ENCODE measurements around the gene WBP1. TPM values are rescaled to one million over a fixed set of nuclear protein-coding genes. Genes with fewer than 3 reads are reported as not detected.

Gene WBP1
- total and polyA plus RNA-seq, 2 donors (not counting 1 experiment from before 2014, with no cell fraction given) = 43.8 to 78.1 TPM

- Histone ChIP-seq H3K79me2 (ENCODE audit: control insufficient read depth, insufficient read depth, low read length) (peaks cover 13% of the 10 kb centered on the region), H3K9me3 (ENCODE audit: control insufficient read depth, insufficient read depth, low read depth, low read length) (no peaks in the 10 kb centered on the region), H3K4me3 (replicated peaks in 1 of 4; ENCODE audit: control extremely low read depth in 1 of 4, insufficient read depth in 1 of 4, low read depth in 3 of 4, low read length in 4 of 4) (no peak overlapping the region), H3K27me3 (ENCODE audit: control insufficient read depth, insufficient read depth, low read length) (no peaks in the 10 kb centered on the region), H3K36me3 (ENCODE audit: control insufficient read depth, insufficient read depth, low read length) (peaks cover 15% of the 10 kb centered on the region), H3K9ac (ENCODE audit: insufficient read depth, low read length) (no peak overlapping the region), H2AFZ (ENCODE audit: low read length) (no peak overlapping the region), H4K20me1 (ENCODE audit: control insufficient read depth, extremely low read depth, insufficient read depth, low read length) (no peaks in the 10 kb centered on the region), H3K27ac (ENCODE audit: insufficient read depth, low read length) (no peak overlapping the region), H3K4me1 (ENCODE audit: control insufficient read depth, extremely low read depth, insufficient read depth, low read length) (peaks cover 9% of the 10 kb centered on the region), H3K4me2 (ENCODE audit: extremely low read depth, insufficient read depth, low read length) (no peak overlapping the region)
- peak in 1 of 2 donors; percentile 6 for TF ChIP-seq CTCF (conservative IDR thresholded peaks at IDR 0.05 in 1 of 2, IDR thresholded peaks at IDR 0.05 in 1 of 2; ENCODE audit: low read depth in 1 of 2, low read length in 2 of 2)
- no peak for TF ChIP-seq EZH2 (IDR thresholded peaks at IDR 0.05; ENCODE audit: low read length, missing control alignments)
- DNase-seq (ENCODE audit: low read depth in 2 of 2) = no peak
Observed at GRCh38 chr2:74461187-74462053, 3.2 kb downstream of the WBP1 start.

GRCh38 chr2:74462054-74462785 lies 4.0 kb downstream of the WBP1 start:
- H3K36me3 ChIP-seq (ENCODE audit: control insufficient read depth, insufficient read depth, low read length) = peaks cover 15% of the 10 kb centered on the region
- H2AFZ ChIP-seq (ENCODE audit: low read length) = no peak overlapping the region
- H3K4me2 ChIP-seq (ENCODE audit: extremely low read depth, insufficient read depth, low read length) = no peak overlapping the region
- H3K4me1 ChIP-seq (ENCODE audit: control insufficient read depth, extremely low read depth, insufficient read depth, low read length) = peaks cover 5% of the 10 kb centered on the region
- H3K4me3 ChIP-seq (replicated peaks in 1 of 4; ENCODE audit: control extremely low read depth in 1 of 4, insufficient read depth in 1 of 4, low read depth in 3 of 4, low read length in 4 of 4) = no peak overlapping the region
- peaks cover 13% of the 10 kb centered on the region for H3K79me2 ChIP-seq (ENCODE audit: control insufficient read depth, insufficient read depth, low read length)
- no peaks in the 10 kb centered on the region for H3K9me3 ChIP-seq (ENCODE audit: control insufficient read depth, insufficient read depth, low read depth, low read length)
- H3K27me3 ChIP-seq (ENCODE audit: control insufficient read depth, insufficient read depth, low read length) = no peaks in the 10 kb centered on the region
- DNase-seq (ENCODE audit: low read depth in 2 of 2) = no peak
- no peaks in the 10 kb centered on the region for H4K20me1 ChIP-seq (ENCODE audit: control insufficient read depth, extremely low read depth, insufficient read depth, low read length)
- TF ChIP-seq CTCF (conservative IDR thresholded peaks at IDR 0.05 in 1 of 2, IDR thresholded peaks at IDR 0.05 in 1 of 2; ENCODE audit: low read depth in 1 of 2, low read length in 2 of 2) = no peak
- no peak overlapping the region for H3K9ac ChIP-seq (ENCODE audit: insufficient read depth, low read length)
- H3K27ac ChIP-seq (ENCODE audit: insufficient read depth, low read length) = no peak overlapping the region

GRCh38 chr2:74462786-74463105 lies 4.5 kb downstream of the WBP1 start:
- no peak overlapping the region for H3K9ac ChIP-seq (ENCODE audit: insufficient read depth, low read length)
- H3K4me1 ChIP-seq (ENCODE audit: control insufficient read depth, extremely low read depth, insufficient read depth, low read length) = peaks cover 5% of the 10 kb centered on the region
- H3K27me3 ChIP-seq (ENCODE audit: control insufficient read depth, insufficient read depth, low read length) = no peaks in the 10 kb centered on the region
- H3K27ac ChIP-seq (ENCODE audit: insufficient read depth, low read length) = no peak overlapping the region
- no peak overlapping the region for H3K4me2 ChIP-seq (ENCODE audit: extremely low read depth, insufficient read depth, low read length)
- H3K9me3 ChIP-seq (ENCODE audit: control insufficient read depth, insufficient read depth, low read depth, low read length) = no peaks in the 10 kb centered on the region
- H3K36me3 ChIP-seq (ENCODE audit: control insufficient read depth, insufficient read depth, low read length) = peaks cover 15% of the 10 kb centered on the region
- DNase-seq (ENCODE audit: low read depth in 2 of 2) = no peak
- H3K79me2 ChIP-seq (ENCODE audit: control insufficient read depth, insufficient read depth, low read length) = peaks cover 13% of the 10 kb centered on the region
- TF ChIP-seq EZH2 (IDR thresholded peaks at IDR 0.05; ENCODE audit: low read length, missing control alignments) (no peak), CTCF (conservative IDR thresholded peaks at IDR 0.05 in 1 of 2, IDR thresholded peaks at IDR 0.05 in 1 of 2; ENCODE audit: low read depth in 1 of 2, low read length in 2 of 2) (no peak)
- H2AFZ ChIP-seq (ENCODE audit: low read length) = no peak overlapping the region
- H4K20me1 ChIP-seq (ENCODE audit: control insufficient read depth, extremely low read depth, insufficient read depth, low read length) = no peaks in the 10 kb centered on the region
- H3K4me3 ChIP-seq (replicated peaks in 1 of 4; ENCODE audit: control extremely low read depth in 1 of 4, insufficient read depth in 1 of 4, low read depth in 3 of 4, low read length in 4 of 4) = no peak overlapping the region

Measured in fibroblast of lung (primary cell).